Right atrium auricular region (tissue), 2 donors: ENCODE measurements around the gene RPL22. TPM values are rescaled to one million over a fixed set of nuclear protein-coding genes. Genes with fewer than 3 reads are reported as not detected.

Source experiments
- DNase-seq: peaks from one replicate; pipeline ENCODE4 v3.0.0-alpha.2; 2019; ENCODE audit warnings: low spot score
- H3K27ac ChIP-seq, 2 donors: fragments of 200-600 bp; sonication (generic); 1 replicate in 1 of 2; 2 replicates in 1 of 2; pipeline ENCODE4 v1.5.1; 2016 to 2019
- H3K27me3 ChIP-seq, 2 donors: fragments of 200-600 bp; sonication (generic); one replicate each; pipeline versions ENCODE4 v1.5.1 to v1.6.0; 2017 to 2019
- H3K36me3 ChIP-seq: fragments of 200-600 bp; sonication (generic); one replicate; pipeline ENCODE4 v1.5.1; 2016
- H3K4me1 ChIP-seq, 2 donors: fragments of 200-600 bp; sonication (generic); one replicate each; pipeline versions ENCODE4 v1.5.1 to v1.6.0; 2017 to 2019
- H3K4me3 ChIP-seq, 2 donors: fragments of 200-600 bp; sonication (generic); 1 replicate in 1 of 2; 2 replicates in 1 of 2; pipeline ENCODE4 v1.5.1; 2017 to 2019; ENCODE audit warnings: mild to moderate bottlenecking in 1 of 2, moderate library complexity in 1 of 2
- H3K9me3 ChIP-seq, 2 donors: fragments of 200-600 bp; sonication (generic); one replicate each; pipeline ENCODE4 v1.5.1; 2019
- total RNA-seq, 2 donors: library from RNA; depleted of rRNA; stranded (reverse); fragments of >200 nt; gene quantifications; one replicate each; pipeline ENCODE4 v1.1.0, GENCODE V29; 2016
- TF ChIP-seq, protein P1 (sequence below), 2 donors: fragments of 200-600 bp; sonication (generic); IDR thresholded peaks; one replicate each; pipeline ENCODE4 v1.5.1; 2019; ENCODE audit warnings: antibody characterized with exemption in 2 of 2

The RPL22 gene
- total RNA-seq, 2 donors from 2014 or later: 75.4 to 115 TPM

DNA sequence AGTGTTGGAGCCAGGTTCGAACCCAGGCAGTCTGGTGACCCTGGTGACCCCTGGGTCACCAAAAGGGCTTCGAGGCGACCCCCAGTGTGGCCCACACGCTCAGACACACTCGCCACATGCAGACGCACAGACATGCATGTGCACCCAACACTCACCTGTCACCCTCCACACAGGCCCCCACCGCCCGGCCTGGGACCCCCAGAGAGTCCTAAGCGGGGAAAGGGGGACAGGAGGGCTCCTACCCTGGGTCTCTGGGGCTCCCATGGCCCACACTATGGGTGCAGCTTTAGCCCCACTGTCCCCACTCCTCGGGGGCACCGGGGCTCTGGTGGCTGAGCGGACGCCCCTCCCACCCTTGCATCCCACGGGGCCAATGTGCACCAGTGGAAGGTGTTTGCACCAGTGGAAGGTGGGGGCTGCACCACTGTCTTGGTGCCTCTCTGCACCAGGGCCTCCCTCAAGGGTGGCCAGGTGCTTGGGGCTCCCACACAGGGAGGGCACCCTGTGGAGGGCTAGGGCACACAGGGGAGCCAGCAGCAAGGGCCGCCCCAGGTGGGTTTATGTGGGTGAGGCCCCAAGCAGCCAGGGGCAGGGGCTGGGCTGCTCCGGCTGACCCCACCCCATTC is 29.2 kb downstream of the RPL22 start:
- Histone ChIP-seq H3K9me3 (no peaks in the 10 kb centered on the region), H3K4me3 (no peak overlapping the region), H3K27me3 (no peaks in the 10 kb centered on the region), H3K4me1 (no peaks in the 10 kb centered on the region), H3K27ac (no peak overlapping the region), H3K36me3 (no peaks in the 10 kb centered on the region)
- TF ChIP-seq, protein P1, sequence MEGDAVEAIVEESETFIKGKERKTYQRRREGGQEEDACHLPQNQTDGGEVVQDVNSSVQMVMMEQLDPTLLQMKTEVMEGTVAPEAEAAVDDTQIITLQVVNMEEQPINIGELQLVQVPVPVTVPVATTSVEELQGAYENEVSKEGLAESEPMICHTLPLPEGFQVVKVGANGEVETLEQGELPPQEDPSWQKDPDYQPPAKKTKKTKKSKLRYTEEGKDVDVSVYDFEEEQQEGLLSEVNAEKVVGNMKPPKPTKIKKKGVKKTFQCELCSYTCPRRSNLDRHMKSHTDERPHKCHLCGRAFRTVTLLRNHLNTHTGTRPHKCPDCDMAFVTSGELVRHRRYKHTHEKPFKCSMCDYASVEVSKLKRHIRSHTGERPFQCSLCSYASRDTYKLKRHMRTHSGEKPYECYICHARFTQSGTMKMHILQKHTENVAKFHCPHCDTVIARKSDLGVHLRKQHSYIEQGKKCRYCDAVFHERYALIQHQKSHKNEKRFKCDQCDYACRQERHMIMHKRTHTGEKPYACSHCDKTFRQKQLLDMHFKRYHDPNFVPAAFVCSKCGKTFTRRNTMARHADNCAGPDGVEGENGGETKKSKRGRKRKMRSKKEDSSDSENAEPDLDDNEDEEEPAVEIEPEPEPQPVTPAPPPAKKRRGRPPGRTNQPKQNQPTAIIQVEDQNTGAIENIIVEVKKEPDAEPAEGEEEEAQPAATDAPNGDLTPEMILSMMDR (IDR thresholded peaks at IDR 0.05): no peak
- DNase-seq: no peak

DNA sequence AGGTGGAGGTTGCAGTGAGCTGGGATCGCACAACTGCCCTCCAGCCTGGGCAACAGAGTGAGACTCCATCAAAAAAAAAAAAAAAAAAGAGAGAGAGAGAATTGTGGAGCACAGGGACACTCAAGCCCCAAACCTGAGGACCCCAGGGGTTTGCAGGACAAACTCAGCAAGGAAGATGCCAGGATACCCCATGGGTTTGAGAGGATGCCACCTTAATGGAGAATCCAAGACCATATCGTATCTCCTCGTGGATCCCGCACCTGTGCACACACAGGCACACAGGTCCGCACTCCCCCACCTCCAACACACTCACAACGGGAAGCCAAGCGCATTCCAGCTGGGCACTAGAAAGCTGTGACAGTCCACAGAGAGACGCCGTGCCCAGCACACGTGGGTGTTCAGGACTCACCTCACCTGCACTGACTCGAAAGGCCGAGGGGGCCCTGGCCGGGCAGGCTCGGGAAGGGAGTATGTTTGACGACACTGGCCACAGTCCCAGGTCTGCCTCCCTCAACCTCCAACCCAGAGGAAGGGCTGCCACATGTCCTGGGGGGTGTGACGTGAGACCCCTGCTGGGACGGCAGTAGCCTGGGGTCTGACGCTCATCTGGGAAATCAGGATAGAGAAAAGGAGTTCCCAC is 30.3 kb downstream of the RPL22 start:
- TF ChIP-seq, protein P1 (IDR thresholded peaks at IDR 0.05): no peak
- H3K36me3 ChIP-seq: no peaks in the 10 kb centered on the region
- no peaks in the 10 kb centered on the region for H3K4me1 ChIP-seq
- no peaks in the 10 kb centered on the region for H3K9me3 ChIP-seq
- H3K27me3 ChIP-seq: no peaks in the 10 kb centered on the region
- DNase-seq: no peak
- H3K27ac ChIP-seq: no peak overlapping the region
- no peak overlapping the region for H3K4me3 ChIP-seq

DNA sequence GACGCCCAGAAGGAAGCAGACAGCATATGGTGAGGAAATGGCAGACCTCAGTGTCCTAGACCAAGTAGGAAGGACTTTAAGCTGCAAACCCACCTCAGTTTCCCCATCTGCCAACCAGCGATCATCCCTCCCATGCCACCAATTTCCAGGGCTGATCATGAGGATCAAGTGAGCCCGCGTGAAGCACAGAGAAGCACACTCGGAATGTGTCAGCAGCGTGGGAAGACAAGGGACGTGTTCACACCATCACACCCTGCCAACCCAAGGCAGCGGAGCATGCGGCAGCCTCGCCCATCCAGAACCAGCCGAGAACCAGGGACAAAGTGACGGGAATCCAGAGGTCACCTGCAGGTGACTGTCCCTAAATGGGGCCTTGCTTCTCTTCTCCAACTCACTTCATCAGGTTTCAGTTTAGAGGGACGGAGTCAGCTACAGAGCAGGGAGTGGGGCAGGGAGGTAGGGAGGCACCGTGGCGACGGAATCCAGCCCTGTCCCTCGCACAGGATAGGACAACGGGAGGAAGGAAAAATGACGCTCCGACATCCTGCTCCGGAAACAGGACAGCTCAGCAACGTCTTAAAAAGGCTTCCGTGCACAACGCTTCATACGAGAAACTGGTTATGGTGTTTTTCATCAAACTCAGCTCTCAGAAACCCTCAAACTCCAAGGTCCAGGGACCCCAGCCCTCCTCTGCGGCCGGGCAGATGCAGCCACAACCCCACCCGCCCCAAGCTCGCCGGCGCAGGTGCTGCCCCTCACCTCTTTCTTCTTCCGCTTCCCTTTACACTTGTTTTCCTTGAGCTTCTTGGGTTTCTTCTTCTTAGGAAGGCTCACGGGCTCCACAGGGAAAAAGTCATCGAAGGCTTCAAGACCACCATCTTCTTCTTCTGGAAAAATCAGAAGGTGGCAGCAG is 31.7 kb downstream of the RPL22 start:
- no peak for DNase-seq
- no peaks in the 10 kb centered on the region for H3K27me3 ChIP-seq
- no peaks in the 10 kb centered on the region for H3K36me3 ChIP-seq
- H3K9me3 ChIP-seq: no peaks in the 10 kb centered on the region
- no peak overlapping the region for H3K4me3 ChIP-seq
- TF ChIP-seq, protein P1 (IDR thresholded peaks at IDR 0.05): no peak
- H3K27ac ChIP-seq: no peak overlapping the region
- H3K4me1 ChIP-seq: no peaks in the 10 kb centered on the region

DNA sequence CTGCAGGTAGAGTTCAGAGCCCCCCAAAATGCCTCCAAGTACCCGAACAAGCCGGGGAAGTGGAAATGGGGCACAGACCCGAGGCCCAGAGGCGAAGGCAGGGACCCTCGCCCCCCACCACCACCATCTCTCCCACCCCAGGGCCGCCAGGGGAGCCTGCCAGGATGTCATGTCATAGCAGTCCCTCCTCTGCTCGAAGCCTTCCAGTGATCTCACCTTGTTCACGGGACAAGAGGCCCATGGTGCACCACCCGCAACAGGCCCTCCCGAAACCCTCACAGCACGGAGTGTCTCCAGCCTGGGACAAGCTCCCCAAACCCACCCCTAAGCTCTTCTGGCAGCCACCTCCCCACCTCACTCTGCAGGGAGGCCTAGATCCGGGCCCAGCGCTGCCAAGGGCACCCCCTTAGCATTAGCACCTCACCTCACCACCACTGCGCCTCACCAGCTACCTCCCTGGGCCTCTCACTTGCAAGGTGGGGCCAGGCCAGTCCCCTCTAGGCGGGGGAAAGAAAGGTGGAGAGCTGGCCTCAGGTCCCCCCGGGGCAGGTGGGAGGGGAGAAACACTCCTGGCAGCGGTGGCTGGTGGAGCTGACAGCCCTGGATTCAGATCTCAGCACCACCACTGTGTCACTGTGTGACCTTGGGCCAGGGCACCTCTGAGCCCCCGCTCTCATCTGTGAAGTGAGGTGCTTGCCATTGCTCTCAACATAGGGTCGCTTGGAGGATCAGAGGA is 32.6 kb downstream of the RPL22 start:
- Histone ChIP-seq H3K4me1 (no peaks in the 10 kb centered on the region), H3K27me3 (no peaks in the 10 kb centered on the region), H3K9me3 (no peaks in the 10 kb centered on the region), H3K27ac (no peak overlapping the region), H3K36me3 (no peaks in the 10 kb centered on the region), H3K4me3 (no peak overlapping the region)
- no peak for DNase-seq
- TF ChIP-seq, protein P1 (IDR thresholded peaks at IDR 0.05): no peak

DNA sequence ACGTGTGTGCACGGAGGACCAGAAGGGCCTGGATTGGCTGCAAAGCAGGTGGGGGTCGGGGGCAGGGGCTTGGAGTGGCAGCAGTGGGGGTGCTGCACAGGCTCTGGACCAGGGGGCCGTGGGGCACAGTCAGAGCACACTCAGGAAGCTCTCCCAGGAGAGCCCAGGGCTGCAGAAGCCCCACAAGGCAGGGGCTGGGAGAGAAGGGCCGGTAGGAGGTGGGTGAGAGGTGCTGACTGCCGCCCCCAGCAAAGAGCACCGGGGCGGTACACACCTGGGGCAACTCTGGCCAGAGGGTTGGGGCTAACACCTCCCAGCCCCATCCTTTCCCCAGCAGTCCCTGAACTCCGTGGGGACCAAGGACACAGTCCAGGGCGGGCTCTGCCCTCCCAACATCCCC is 33.2 kb downstream of the RPL22 start:
- Histone ChIP-seq H3K36me3 (no peaks in the 10 kb centered on the region), H3K9me3 (no peaks in the 10 kb centered on the region), H3K27ac (no peak overlapping the region), H3K4me1 (no peaks in the 10 kb centered on the region), H3K27me3 (no peaks in the 10 kb centered on the region), H3K4me3 (no peak overlapping the region)
- TF ChIP-seq, protein P1 (IDR thresholded peaks at IDR 0.05): no peak
- no peak for DNase-seq
